ENCODE data around the gene YDJC. TPM values are rescaled to one million over a fixed set of nuclear protein-coding genes. Genes with fewer than 3 reads are reported as not detected.

Gene YDJC
- total and polyA plus RNA-seq, 2 of the 13 experiments (the other 11 are each of a cell fraction or from before 2014, with no cell fraction given), result 15.3 to 32.0 TPM

DNA sequence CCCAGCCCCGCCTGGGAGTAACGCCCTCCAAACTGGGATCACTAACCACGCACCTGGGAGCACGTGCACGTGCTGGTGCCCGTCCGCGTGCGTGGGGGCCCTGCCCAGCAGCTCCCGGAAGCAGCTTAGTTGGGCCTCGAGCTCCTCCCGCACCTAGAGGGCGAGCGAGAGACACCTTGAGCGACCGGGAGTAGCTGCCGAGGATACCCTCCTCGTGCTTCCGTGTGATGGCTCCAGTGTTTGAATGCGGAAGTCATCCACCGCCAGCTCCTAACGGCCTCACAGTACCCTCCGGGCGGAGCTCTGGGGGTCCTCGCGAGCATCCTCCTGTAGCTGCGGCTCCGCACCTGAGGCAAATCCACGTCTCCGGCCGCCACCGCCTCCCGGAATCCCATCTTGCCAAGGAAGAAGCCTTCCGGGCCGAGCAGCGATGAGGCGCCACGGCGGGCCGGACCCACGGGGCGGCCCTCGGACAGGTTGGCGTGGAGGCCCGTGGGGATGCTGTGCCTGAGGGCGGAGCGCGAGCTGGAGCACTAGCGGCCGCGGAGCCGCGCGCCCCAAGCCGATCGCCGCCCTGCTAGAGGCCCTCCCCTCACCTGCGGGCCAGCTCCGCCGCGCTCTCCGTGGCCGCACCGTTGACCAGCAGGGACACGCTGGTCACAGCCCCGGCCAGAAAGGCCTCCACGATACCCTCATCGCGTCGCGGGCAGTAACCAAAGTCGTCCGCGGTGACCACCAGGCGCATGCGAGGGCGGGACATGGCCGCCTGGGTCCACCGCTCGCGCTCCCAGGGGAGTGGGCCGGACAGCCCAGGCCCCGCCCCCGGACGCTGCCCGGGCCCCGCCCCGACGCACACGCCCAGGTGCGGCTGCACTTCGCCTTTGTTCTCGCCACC is at the start of gene YDJC (continued):
- TF ChIP-seq ETV6 (CRISPR knock-in tag; conservative IDR thresholded peaks at IDR 0.05) (peak; percentile 90; the same call in 1 of the 2 replicates), HOXD1 (CRISPR knock-in tag; IDR thresholded peaks at IDR 0.05) (peak; percentile 84; the same call in 1 of the 2 replicates), ATRX (CRISPR knock-in tag; IDR thresholded peaks at IDR 0.05; ENCODE audit: borderline replicate concordance) (no peak), MYC (CRISPR knock-in tag; IDR thresholded peaks at IDR 0.05; ENCODE audit: borderline replicate concordance) (peak; percentile 100), MTF2 (CRISPR knock-in tag; IDR thresholded peaks at IDR 0.05; ENCODE audit: borderline replicate concordance) (0 out of 2 replicates have a peak, but pooled peaks have one; percentile 75), CBX2 (IDR thresholded peaks at IDR 0.05; ENCODE audit: low read depth, low read length) (no peak), CBX2 (CRISPR knock-in tag; IDR thresholded peaks at IDR 0.05; ENCODE audit: low read depth) (no peak), PHF20 (CRISPR knock-in tag; IDR thresholded peaks at IDR 0.05) (peak; percentile 84), GZF1 (CRISPR knock-in tag; IDR thresholded peaks at IDR 0.05) (peak; percentile 73; the same call in 1 of the 2 replicates), ZNF263 (CRISPR knock-in tag; IDR thresholded peaks at IDR 0.05) (peak; percentile 96), DMAP1 (CRISPR knock-in tag; IDR thresholded peaks at IDR 0.05) (peak; percentile 99), ZNF343 (CRISPR knock-in tag; IDR thresholded peaks at IDR 0.05) (peak; percentile 90; the same call in 1 of the 2 replicates), RAD21 (CRISPR knock-in tag; IDR thresholded peaks at IDR 0.05) (peak; percentile 16; the same call in 1 of the 2 replicates), ZNF776 (CRISPR knock-in tag; IDR thresholded peaks at IDR 0.05) (peak; percentile 92; the same call in 1 of the 2 replicates), HNF4A (CRISPR knock-in tag; IDR thresholded peaks at IDR 0.05) (peak; percentile 25; the same call in 1 of the 2 replicates), ZFY (CRISPR knock-in tag; IDR thresholded peaks at IDR 0.05) (peak; percentile 88), SOX13 (IDR thresholded peaks at IDR 0.05) (no peak), SOX13 (CRISPR knock-in tag; conservative IDR thresholded peaks at IDR 0.05 in 1 of 2, IDR thresholded peaks at IDR 0.05 in 1 of 2) (peak in 1 of 2 experiments; percentile 64; a peak in 2 of 4 replicates), MZF1 (CRISPR knock-in tag; IDR thresholded peaks at IDR 0.05; ENCODE audit: borderline replicate concordance) (0 out of 2 replicates have a peak, but pooled peaks have one; percentile 64), KLF6 (CRISPR knock-in tag; IDR thresholded peaks at IDR 0.05) (peak; percentile 49; the same call in 1 of the 2 replicates), MAFG (CRISPR knock-in tag; IDR thresholded peaks at IDR 0.05) (no peak), MTA3 (CRISPR knock-in tag; IDR thresholded peaks at IDR 0.05) (no peak), SOX5 (CRISPR knock-in tag; IDR thresholded peaks at IDR 0.05; ENCODE audit: borderline replicate concordance) (peak; percentile 67), ZNF567 (CRISPR knock-in tag; IDR thresholded peaks at IDR 0.05; ENCODE audit: borderline replicate concordance) (no peak; the same call in 1 of the 2 replicates), ZNF510 (CRISPR knock-in tag; IDR thresholded peaks at IDR 0.05; ENCODE audit: low read depth) (peak; percentile 86), IKZF4 (CRISPR knock-in tag; IDR thresholded peaks at IDR 0.05; ENCODE audit: borderline replicate concordance, low read depth, not compliant biosample characterization) (peak; percentile 97)
- TF ChIP-seq, protein P1, sequence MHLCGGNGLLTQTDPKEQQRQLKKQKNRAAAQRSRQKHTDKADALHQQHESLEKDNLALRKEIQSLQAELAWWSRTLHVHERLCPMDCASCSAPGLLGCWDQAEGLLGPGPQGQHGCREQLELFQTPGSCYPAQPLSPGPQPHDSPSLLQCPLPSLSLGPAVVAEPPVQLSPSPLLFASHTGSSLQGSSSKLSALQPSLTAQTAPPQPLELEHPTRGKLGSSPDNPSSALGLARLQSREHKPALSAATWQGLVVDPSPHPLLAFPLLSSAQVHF (CRISPR knock-in tag; IDR thresholded peaks at IDR 0.05), result peak; percentile 90
- TF ChIP-seq, protein P2, sequence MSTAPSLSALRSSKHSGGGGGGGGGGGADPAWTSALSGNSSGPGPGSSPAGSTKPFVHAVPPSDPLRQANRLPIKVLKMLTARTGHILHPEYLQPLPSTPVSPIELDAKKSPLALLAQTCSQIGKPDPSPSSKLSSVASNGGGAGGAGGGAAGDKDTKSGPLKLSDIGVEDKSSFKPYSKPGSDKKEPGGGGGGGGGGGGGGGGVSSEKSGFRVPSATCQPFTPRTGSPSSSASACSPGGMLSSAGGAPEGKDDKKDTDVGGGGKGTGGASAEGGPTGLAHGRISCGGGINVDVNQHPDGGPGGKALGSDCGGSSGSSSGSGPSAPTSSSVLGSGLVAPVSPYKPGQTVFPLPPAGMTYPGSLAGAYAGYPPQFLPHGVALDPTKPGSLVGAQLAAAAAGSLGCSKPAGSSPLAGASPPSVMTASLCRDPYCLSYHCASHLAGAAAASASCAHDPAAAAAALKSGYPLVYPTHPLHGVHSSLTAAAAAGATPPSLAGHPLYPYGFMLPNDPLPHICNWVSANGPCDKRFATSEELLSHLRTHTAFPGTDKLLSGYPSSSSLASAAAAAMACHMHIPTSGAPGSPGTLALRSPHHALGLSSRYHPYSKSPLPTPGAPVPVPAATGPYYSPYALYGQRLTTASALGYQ (CRISPR knock-in tag; IDR thresholded peaks at IDR 0.05), result peak; percentile 60; the same call in 1 of the 2 replicates
